HEK293T (cell line): ENCODE data around the gene EFCAB13.

ENCODE experiments used
- CTCF ChIA-PET: fragments of 350-600 bp; formaldehyde crosslinking; extraction: SDS; loops from one replicate; lab custom pipeline; 2021; ENCODE audit warnings: antibody characterized with exemption, inconsistent platforms; lab: Yijun Ruan, JAX
- POLR2A ChIA-PET: fragments of 350-600 bp; formaldehyde crosslinking; extraction: SDS; loops from one replicate; lab custom pipeline; 2020; ENCODE audit warnings: antibody characterized with exemption, inconsistent platforms; lab: Yijun Ruan, JAX
- DNase-seq: peaks from one replicate; pipeline ENCODE4 v3.0.0; 2012; ENCODE audit warnings: mixed read lengths; ENCODE audit errors: extremely low spot score
- ARNT ChIP-seq: fragments of 450-650 bp; IDR thresholded peaks from 2 replicates; pipeline ENCODE4 v1.6.1; 2017; ENCODE audit warnings: mild to moderate bottlenecking
- BHLHE40 ChIP-seq: fragments of 450-650 bp; IDR thresholded peaks from 2 replicates; pipeline ENCODE4 v1.6.1; 2016; ENCODE audit warnings: mild to moderate bottlenecking, moderate library complexity, borderline replicate concordance
- CTBP1 ChIP-seq: fragments of 450-650 bp; IDR thresholded peaks from 2 replicates; pipeline ENCODE4 v1.6.1; 2016; ENCODE audit warnings: borderline replicate concordance
- ELF4 ChIP-seq: fragments of 450-650 bp; IDR thresholded peaks from 2 replicates; pipeline ENCODE4 v1.6.1; 2017; ENCODE audit warnings: antibody characterized with exemption
- FOXA1 ChIP-seq: fragments of 450-650 bp; IDR thresholded peaks from 2 replicates; pipeline ENCODE4 v1.6.1; 2016; ENCODE audit warnings: mild to moderate bottlenecking
- FOXK2 ChIP-seq: fragments of 450-650 bp; IDR thresholded peaks from 2 replicates; pipeline ENCODE4 v1.6.1; 2016; ENCODE audit warnings: mild to moderate bottlenecking
- FOXM1 ChIP-seq: fragments of 450-650 bp; IDR thresholded peaks from 2 replicates; pipeline ENCODE4 v1.6.1; 2017; ENCODE audit warnings: mild to moderate bottlenecking, borderline replicate concordance
- HDGF ChIP-seq: fragments of 450-650 bp; IDR thresholded peaks from 2 replicates; pipeline ENCODE4 v1.6.1; 2017; ENCODE audit warnings: antibody characterized with exemption, borderline replicate concordance
- L3MBTL2 ChIP-seq: fragments of 450-650 bp; conservative IDR thresholded peaks from 2 replicates; pipeline ENCODE4 v1.6.1; 2016; ENCODE audit warnings: mild to moderate bottlenecking
- LEF1 ChIP-seq: fragments of 450-650 bp; IDR thresholded peaks from 2 replicates; pipeline ENCODE4 v1.6.1; 2017; ENCODE audit warnings: mild to moderate bottlenecking, borderline replicate concordance
- NFRKB ChIP-seq: fragments of 450-650 bp; IDR thresholded peaks from 2 replicates; pipeline ENCODE4 v1.6.1; 2016; ENCODE audit warnings: mild to moderate bottlenecking, moderate library complexity
- PKNOX1 ChIP-seq: fragments of 450-650 bp; IDR thresholded peaks from 2 replicates; pipeline ENCODE4 v1.6.1; 2016
- SP1 ChIP-seq: fragments of 450-650 bp; IDR thresholded peaks from 2 replicates; pipeline ENCODE4 v1.6.1; 2017
- SUZ12 ChIP-seq: fragments of 450-650 bp; IDR thresholded peaks from 2 replicates; pipeline ENCODE4 v1.6.1; 2016; ENCODE audit warnings: mild to moderate bottlenecking
- TARDBP ChIP-seq: fragments of 450-650 bp; IDR thresholded peaks from 2 replicates; pipeline ENCODE4 v1.6.1; 2016
- ZNF384 ChIP-seq: fragments of 450-650 bp; IDR thresholded peaks from 2 replicates; pipeline ENCODE4 v1.6.1; 2016

The EFCAB13 gene

GRCh38 chr17:47292206-47292605 is 31.5 kb upstream of the EFCAB13 start:
- ChIA-PET CTCF (no interaction called here), POLR2A (no interaction called here)
- TF ChIP-seq ELF4 (no peak), FOXM1 (no peak)
- no peak for DNase-seq

GRCh38 chr17:47295037-47295873 is 28.5 kb upstream of the EFCAB13 start:
- POLR2A ChIA-PET = no interaction called here

DNA sequence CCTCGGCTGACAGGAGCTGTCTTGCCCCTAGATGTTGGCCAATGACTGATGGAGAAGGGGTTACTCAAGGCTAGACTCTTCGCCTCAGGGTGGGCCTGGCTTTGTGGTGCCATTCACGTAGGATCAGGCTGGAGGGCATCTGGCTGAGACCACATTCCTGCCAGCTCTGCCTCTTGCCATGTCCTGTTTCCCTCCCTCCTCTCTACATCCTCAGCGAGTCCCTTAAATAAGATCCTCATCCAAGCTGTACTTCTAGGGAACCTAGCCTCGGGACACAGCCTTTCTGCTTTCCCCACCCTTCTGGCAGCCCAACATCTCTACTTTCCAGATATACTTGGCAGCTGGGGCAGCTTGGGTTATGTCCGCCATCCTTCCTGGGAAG is 27.9 kb upstream of the EFCAB13 start:
- no peak for DNase-seq
- ChIA-PET POLR2A (no interaction called here), CTCF (no interaction called here)
- no peak for TF ChIP-seq FOXA1
- no peak for TF ChIP-seq PKNOX1
- TF ChIP-seq LEF1 = no peak
- no peak for TF ChIP-seq SP1
- no peak for TF ChIP-seq FOXM1
- TF ChIP-seq SUZ12 = no peak

More at GRCh38 chr17:47295037-47295873, 28.5 kb upstream of the EFCAB13 start:
- CTCF ChIA-PET = no interaction called here
- TF ChIP-seq SUZ12 (no peak), HDGF (no peak), ZNF384 (no peak), L3MBTL2 (no peak), CTBP1 (no peak), ELF4 (no peak), PKNOX1 (no peak), ARNT (no peak), FOXM1 (no peak), SP1 (no peak), TARDBP (no peak), FOXK2 (no peak), FOXA1 (no peak), LEF1 (no peak), BHLHE40 (no peak), NFRKB (no peak)
- no peak for DNase-seq

DNA sequence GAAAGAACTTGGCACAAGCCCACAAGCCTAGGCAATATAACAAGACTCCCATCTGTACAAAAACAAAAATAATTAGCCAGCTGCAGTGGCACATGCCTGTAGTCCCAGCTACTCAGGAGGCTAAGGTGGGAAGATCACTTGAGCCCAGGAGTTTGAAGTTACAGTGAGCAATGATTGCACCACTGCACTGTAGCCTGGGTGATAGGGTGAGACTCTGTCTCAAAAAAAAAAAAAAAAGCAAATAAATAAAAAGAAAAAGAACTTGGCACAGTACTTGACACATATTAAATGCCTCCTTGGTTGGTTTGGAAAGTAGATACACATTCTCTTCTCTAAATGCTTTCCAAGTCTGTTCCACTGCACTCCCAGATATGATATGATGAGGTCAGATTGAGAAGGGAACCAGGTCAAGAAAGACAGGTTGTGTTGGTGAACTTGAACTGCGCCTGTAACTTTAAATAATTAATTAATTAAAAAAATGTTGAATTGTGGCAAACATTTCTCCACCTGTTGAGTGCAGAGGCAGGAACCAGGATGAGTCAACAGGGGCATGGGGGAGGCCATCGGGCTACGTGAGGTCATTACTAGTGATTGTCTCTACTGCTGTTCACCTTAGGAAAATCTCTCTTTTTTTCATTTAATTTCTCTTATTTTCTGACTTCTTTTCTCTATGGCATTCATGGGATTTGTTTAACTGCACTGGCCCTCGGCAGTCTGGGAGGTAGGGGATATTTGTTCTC is 25.9 kb upstream of the EFCAB13 start:
- ChIA-PET CTCF (no interaction called here), POLR2A (no interaction called here)
- TF ChIP-seq FOXM1 (no peak), TARDBP (no peak), L3MBTL2 (no peak), NFRKB (no peak), SUZ12 (no peak), LEF1 (no peak), FOXA1 (no peak), SP1 (no peak), BHLHE40 (no peak), FOXK2 (no peak)
- DNase-seq = no peak

- TF ChIP-seq CTBP1 (no peak), NFRKB (no peak), FOXA1 (no peak), PKNOX1 (no peak), FOXM1 (no peak), HDGF (no peak)
- POLR2A ChIA-PET = no interaction called here
- CTCF ChIA-PET = no interaction called here
Measured at GRCh38 chr17:47298712-47299111, 25.0 kb upstream of the EFCAB13 start.

GRCh38 chr17:47299239-47299910 is 24.4 kb upstream of the EFCAB13 start:
- CTCF ChIA-PET = no interaction called here
- DNase-seq = no peak
- POLR2A ChIA-PET = no interaction called here
- TF ChIP-seq SUZ12 (no peak), SP1 (no peak), FOXM1 (no peak), FOXK2 (no peak), ELF4 (no peak), TARDBP (no peak), LEF1 (no peak), BHLHE40 (no peak), ARNT (no peak), ZNF384 (no peak), HDGF (no peak), CTBP1 (no peak), PKNOX1 (no peak), FOXA1 (no peak), L3MBTL2 (no peak)

More at GRCh38 chr17:47298712-47299111, 25.0 kb upstream of the EFCAB13 start:
- no peak for DNase-seq
